Liver (tissue), 9 donors: ENCODE results near the gene TEX19. TPM values are rescaled to one million over a fixed set of nuclear protein-coding genes. Genes with fewer than 3 reads are reported as not detected.
A peak's percentile ranks its signal among the peaks of the same experiment; 100 is the strongest.
"Not testable (repeated sequence)": the region's sequence is repeated elsewhere in the genome, so short reads cannot be mapped to it uniquely, and the experiment has no call there.

Experiments used
- DNase-seq: peaks from one replicate; pipeline ENCODE4 v3.0.0-alpha.2; 2017; ENCODE audit warnings: low spot score
- H3K27ac ChIP-seq, 2 donors: one replicate each; pipeline ENCODE4 v1.7.0; 2013; ENCODE audit warnings: inconsistent platforms in 2 of 2, low read length in 2 of 2, control low read depth in 1 of 2, low read depth in 1 of 2, mild to moderate bottlenecking in 1 of 2
- H3K27me3 ChIP-seq, 4 donors: one replicate each; pipeline versions ENCODE4 v1.6.1 to v1.7.0; 2013; ENCODE audit warnings: low read length in 3 of 4, inconsistent platforms in 1 of 4, mild to moderate bottlenecking in 1 of 4, moderate library complexity in 1 of 4; ENCODE audit not compliant: control insufficient read depth in 4 of 4, insufficient read depth in 4 of 4
- H3K36me3 ChIP-seq, 4 donors: one replicate each; pipeline versions ENCODE4 v1.6.1 to v1.7.0; 2013; ENCODE audit warnings: low read length in 3 of 4, mild to moderate bottlenecking in 3 of 4, low read depth in 1 of 4, moderate library complexity in 1 of 4; ENCODE audit not compliant: control insufficient read depth in 4 of 4, insufficient read depth in 3 of 4
- H3K4me1 ChIP-seq, 4 donors: one replicate each; pipeline versions ENCODE4 v1.6.1 to v1.7.0; 2013; ENCODE audit warnings: low read length in 3 of 4, mild to moderate bottlenecking in 3 of 4, moderate library complexity in 1 of 4; ENCODE audit not compliant: control insufficient read depth in 4 of 4, insufficient read depth in 4 of 4
- H3K4me3 ChIP-seq, 3 donors: one replicate each; pipeline versions ENCODE4 v1.6.1 to v1.7.0; 2013; ENCODE audit warnings: low read length in 3 of 3, control low read depth in 1 of 3, low read depth in 1 of 3, mild to moderate bottlenecking in 1 of 3
- H3K9ac ChIP-seq, 2 donors: one replicate each; pipeline ENCODE4 v1.7.0; 2013; ENCODE audit warnings: low read length in 2 of 2, mild to moderate bottlenecking in 2 of 2, moderate library complexity in 2 of 2, control low read depth in 1 of 2, low read depth in 1 of 2
- H3K9me3 ChIP-seq, 4 donors: one replicate each; pipeline versions ENCODE4 v1.6.1 to v1.7.0; 2013; ENCODE audit warnings: low read length in 3 of 4; ENCODE audit not compliant: control insufficient read depth in 4 of 4
- EGR1 ChIP-seq, 2 donors: IDR thresholded peaks; 2 replicates each; pipeline ENCODE4 v1.6.1; 2016 to 2018; ENCODE audit warnings: antibody characterized with exemption in 2 of 2, low read depth in 2 of 2
- FOXA2 ChIP-seq: IDR thresholded peaks from 2 replicates; pipeline ENCODE4 v1.6.1; 2016; ENCODE audit warnings: antibody characterized with exemption
- GABPA ChIP-seq, 2 donors: IDR thresholded peaks in 1 of 2; conservative IDR thresholded peaks in 1 of 2; 2 replicates each; pipeline ENCODE4 v1.6.1; 2016; ENCODE audit warnings: antibody characterized with exemption in 2 of 2, mild to moderate bottlenecking in 1 of 2, moderate library complexity in 1 of 2
- HNF4G ChIP-seq: IDR thresholded peaks from 2 replicates; pipeline ENCODE4 v1.6.1; 2016; ENCODE audit warnings: antibody characterized with exemption
- RXRA ChIP-seq, 2 donors: IDR thresholded peaks; 2 replicates each; pipeline ENCODE4 v1.6.1; 2017 to 2018; ENCODE audit warnings: antibody characterized with exemption in 2 of 2, mild to moderate bottlenecking in 1 of 2
- TAF1 ChIP-seq: conservative IDR thresholded peaks from 2 replicates; pipeline ENCODE4 v1.6.1; 2016; ENCODE audit warnings: antibody characterized with exemption, mild to moderate bottlenecking
- YY1 ChIP-seq: IDR thresholded peaks from 2 replicates; pipeline ENCODE4 v1.6.1; 2016; ENCODE audit warnings: antibody characterized with exemption, mild to moderate bottlenecking
- WGBS: extraction: QIAGEN DNeasy Blood & Tissue Kit; methylation state at CpG from one replicate; pipeline ENCODE4 v1.1.7; 2013; 5-methylcytosine and 5-hydroxymethylcytosine counted together
- polyA plus RNA-seq, 2 donors: library from polyadenylated mRNA; stranded (reverse) in 1 of 2; unstranded in 1 of 2; fragments of 200-250 nt in 1 of 2; fragments of >200 nt in 1 of 2; fragmentation: Nextera tagmentation in 1 of 2; extraction: Ambion mirVana in 1 of 2; gene quantifications; one replicate each; pipeline versions ENCODE4 v1.2.1 to v1.2.3, GENCODE V29; 2013 to 2015
- total RNA-seq, 2 donors: library from RNA; depleted of rRNA; stranded (reverse); fragments of >200 nt; gene quantifications; one replicate each; pipeline ENCODE4 v1.2.3, GENCODE V29; 2014
- TF ChIP-seq, protein P1 (sequence below): IDR thresholded peaks from 2 replicates; pipeline ENCODE4 v1.6.1; 2016; ENCODE audit warnings: antibody characterized with exemption
- TF ChIP-seq, protein P2 (sequence below): IDR thresholded peaks from 2 replicates; pipeline ENCODE4 v1.6.1; 2016; ENCODE audit warnings: antibody characterized with exemption, mild to moderate bottlenecking
- TF ChIP-seq, protein P3 (sequence below): IDR thresholded peaks from 2 replicates; pipeline ENCODE4 v1.6.1; 2016; ENCODE audit warnings: antibody characterized with exemption
- donor health status: healthy.
- donor health status: healthy.
- donor health status: healthy.
- donor health status: healthy.
- donor health status: healthy.

Gene TEX19
- total and polyA plus RNA-seq, 4 donors: 0.14 TPM; not detected in 3

DNA sequence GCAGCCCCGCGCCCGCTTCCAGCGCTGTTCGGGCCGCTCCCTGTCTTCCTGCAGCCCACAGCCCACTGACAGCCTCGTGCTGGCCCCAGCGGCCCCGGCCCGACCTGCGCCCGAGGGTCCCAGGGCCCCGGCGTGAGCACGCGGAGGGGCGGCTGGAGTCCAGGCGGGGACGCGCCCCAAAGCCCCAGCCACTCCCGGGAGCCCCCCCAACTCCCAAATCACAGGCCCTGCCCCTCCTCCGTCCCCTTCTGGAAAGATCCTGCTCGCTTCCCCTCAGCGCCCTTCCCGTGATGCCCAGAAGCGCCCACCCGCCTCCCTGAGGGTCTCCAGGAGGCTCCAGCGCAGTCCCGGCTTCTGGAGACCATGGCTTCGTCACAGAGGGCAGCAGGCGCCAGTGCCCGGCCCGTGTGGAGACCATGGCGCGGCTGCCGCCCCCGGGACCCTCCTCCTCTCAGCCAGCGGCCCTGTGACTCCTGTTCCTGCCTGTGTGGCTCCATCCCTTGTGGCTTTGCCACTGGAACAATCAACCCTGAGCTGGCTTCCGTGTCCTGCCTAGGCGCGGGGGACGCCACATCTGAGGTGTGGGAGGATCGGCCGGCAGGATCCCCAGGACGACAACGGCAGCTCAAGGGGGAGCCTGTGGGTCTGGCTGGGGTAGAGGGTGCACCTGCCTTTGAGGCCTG, 16.5 kb downstream of the TEX19 start:
- TF ChIP-seq EGR1 (IDR thresholded peaks at IDR 0.05; ENCODE audit: low read depth in 2 of 2) (no peak), HNF4G (no peak), TAF1 (no peak), YY1 (no peak), FOXA2 (no peak), RXRA (IDR thresholded peaks at IDR 0.05) (no peak), GABPA (IDR thresholded peaks at IDR 0.05 in 1 of 2, conservative IDR thresholded peaks at IDR 0.05 in 1 of 2) (no peak)
- TF ChIP-seq, protein P1, sequence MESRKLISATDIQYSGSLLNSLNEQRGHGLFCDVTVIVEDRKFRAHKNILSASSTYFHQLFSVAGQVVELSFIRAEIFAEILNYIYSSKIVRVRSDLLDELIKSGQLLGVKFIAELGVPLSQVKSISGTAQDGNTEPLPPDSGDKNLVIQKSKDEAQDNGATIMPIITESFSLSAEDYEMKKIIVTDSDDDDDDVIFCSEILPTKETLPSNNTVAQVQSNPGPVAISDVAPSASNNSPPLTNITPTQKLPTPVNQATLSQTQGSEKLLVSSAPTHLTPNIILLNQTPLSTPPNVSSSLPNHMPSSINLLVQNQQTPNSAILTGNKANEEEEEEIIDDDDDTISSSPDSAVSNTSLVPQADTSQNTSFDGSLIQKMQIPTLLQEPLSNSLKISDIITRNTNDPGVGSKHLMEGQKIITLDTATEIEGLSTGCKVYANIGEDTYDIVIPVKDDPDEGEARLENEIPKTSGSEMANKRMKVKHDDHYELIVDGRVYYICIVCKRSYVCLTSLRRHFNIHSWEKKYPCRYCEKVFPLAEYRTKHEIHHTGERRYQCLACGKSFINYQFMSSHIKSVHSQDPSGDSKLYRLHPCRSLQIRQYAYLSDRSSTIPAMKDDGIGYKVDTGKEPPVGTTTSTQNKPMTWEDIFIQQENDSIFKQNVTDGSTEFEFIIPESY: no peak
- TF ChIP-seq, protein P2, sequence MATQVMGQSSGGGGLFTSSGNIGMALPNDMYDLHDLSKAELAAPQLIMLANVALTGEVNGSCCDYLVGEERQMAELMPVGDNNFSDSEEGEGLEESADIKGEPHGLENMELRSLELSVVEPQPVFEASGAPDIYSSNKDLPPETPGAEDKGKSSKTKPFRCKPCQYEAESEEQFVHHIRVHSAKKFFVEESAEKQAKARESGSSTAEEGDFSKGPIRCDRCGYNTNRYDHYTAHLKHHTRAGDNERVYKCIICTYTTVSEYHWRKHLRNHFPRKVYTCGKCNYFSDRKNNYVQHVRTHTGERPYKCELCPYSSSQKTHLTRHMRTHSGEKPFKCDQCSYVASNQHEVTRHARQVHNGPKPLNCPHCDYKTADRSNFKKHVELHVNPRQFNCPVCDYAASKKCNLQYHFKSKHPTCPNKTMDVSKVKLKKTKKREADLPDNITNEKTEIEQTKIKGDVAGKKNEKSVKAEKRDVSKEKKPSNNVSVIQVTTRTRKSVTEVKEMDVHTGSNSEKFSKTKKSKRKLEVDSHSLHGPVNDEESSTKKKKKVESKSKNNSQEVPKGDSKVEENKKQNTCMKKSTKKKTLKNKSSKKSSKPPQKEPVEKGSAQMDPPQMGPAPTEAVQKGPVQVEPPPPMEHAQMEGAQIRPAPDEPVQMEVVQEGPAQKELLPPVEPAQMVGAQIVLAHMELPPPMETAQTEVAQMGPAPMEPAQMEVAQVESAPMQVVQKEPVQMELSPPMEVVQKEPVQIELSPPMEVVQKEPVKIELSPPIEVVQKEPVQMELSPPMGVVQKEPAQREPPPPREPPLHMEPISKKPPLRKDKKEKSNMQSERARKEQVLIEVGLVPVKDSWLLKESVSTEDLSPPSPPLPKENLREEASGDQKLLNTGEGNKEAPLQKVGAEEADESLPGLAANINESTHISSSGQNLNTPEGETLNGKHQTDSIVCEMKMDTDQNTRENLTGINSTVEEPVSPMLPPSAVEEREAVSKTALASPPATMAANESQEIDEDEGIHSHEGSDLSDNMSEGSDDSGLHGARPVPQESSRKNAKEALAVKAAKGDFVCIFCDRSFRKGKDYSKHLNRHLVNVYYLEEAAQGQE: no peak
- TF ChIP-seq, protein P3, sequence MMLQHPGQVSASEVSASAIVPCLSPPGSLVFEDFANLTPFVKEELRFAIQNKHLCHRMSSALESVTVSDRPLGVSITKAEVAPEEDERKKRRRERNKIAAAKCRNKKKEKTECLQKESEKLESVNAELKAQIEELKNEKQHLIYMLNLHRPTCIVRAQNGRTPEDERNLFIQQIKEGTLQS: no peak
- WGBS: 64% methylated on average over 46 of the region's 46 CpGs
- H3K4me3 ChIP-seq: no peak overlapping the region
- no peak overlapping the region for H3K27ac ChIP-seq
- no peaks in the 10 kb centered on the region for H3K36me3 ChIP-seq
- no peak for DNase-seq
- H3K9ac ChIP-seq: no peak overlapping the region
- peaks cover 0 to 17% (median 6%) of the 10 kb centered on the region in 4 donors for H3K27me3 ChIP-seq
- H3K4me1 ChIP-seq: peaks cover 4 to 24% (median 14%) of the 10 kb centered on the region in 4 donors
- no peaks in the 10 kb centered on the region for H3K9me3 ChIP-seq

DNA sequence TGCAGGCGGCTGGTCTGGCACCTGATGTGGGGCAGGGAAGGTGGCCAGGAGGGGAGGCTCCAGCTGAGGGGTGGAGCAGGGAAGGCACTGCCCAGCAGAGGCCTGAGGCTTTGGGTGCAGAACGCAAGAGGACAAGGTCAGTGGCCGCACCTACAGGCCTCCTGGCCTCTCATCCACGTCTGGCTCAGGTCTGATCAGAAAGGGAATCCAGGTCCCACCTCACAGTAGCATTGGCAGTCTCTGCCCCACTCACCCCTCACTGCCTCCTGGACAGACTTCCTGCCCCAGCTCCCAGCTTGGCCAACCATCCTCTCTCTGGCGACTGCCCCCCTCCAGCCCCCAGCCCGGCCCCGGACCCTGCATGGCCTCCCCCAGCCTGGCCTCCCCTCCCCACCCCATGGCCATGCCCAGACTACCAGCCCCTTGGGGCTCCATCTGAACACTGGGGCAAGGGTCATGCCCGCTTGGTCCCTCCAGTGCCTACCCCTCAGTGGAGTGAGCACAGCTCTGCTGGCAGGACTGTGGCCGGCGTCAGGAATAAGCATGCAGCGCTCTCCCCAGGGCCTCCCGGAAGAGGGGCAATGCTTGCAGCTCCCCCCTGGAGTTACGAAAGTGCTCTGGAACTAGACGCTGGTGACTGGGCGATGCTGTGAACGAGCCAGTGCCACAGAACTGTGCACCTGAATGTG, 17.1 kb downstream of the TEX19 start:
- no peak for DNase-seq
- Histone ChIP-seq H3K27me3 (peaks cover 0 to 17% (median 4%) of the 10 kb centered on the region in 4 donors), H3K9me3 (no peaks in the 10 kb centered on the region), H3K36me3 (no peaks in the 10 kb centered on the region), H3K9ac (no peak overlapping the region), H3K4me1 (peaks cover 0 to 17% (median 8%) of the 10 kb centered on the region in 4 donors), H3K4me3 (no peak overlapping the region), H3K27ac (no peak overlapping the region)
- no peak for TF ChIP-seq TAF1
- TF ChIP-seq RXRA (IDR thresholded peaks at IDR 0.05): peak in 1 of 2 donors; percentile 22
- WGBS: 71% methylated on average over 16 of the region's 16 CpGs

DNA sequence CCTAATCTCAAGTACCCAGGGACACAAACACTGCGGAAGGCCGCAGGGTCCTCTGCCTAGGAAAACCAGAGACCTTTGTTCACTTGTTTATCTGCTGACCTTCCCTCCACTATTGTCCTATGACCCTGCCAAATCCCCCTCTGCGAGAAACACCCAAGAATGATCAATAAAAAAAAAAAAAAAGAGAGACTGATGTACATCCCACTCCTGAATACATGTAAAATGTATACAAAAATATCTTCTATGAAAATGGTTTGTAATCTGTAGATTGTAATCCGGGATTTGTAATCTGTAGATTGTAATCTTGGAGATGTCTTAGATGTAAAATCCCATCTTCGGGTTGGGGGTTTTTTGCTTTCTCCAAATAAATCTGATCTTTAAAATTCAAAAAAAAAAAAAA, 18.2 kb downstream of the TEX19 start:
- not testable (repeated sequence) for H3K27ac ChIP-seq, H3K9me3 ChIP-seq, H3K4me3 ChIP-seq, H3K36me3 ChIP-seq, H3K4me1 ChIP-seq, DNase-seq, H3K27me3 ChIP-seq, H3K9ac ChIP-seq
- WGBS: 63% methylated on average over 3 of the region's 5 CpGs
